ENCODE data around the gene TRIM74. TPM values are rescaled to one million over a fixed set of nuclear protein-coding genes. Genes with fewer than 3 reads are reported as not detected.
"Not testable (repeated sequence)": the region's sequence is repeated elsewhere in the genome, so short reads cannot be mapped to it uniquely, and the experiment has no call there.

TRIM74 gene
- total and polyA plus RNA-seq, 2 of the 8 experiments (the other 6 are each of a cell fraction or from before 2014, with no cell fraction given), result 0.52 TPM; not detected in 1

DNA sequence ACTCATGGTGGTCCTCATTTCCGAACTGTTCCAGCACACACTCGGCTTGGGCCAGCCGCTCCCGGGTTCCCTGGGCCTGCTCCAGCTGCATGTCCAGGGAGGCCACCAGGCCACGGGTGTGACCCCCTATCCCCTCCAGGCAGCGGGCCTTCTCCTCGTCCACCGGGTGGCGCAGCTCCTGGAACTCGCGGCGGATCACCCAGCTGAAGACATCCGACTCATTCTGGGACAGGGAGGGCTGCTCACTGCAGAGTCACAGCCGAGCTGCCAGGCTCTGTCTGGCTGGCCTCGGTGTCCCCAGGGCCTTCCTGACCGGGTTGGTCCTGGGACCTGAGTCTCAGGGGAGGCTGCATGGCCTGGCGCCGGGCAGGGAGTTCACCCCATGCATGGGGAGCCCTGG, 9.2 kb downstream of the TRIM74 start:
- H2BK20ac ChIP-seq (ENCODE audit: low read length); H3K27ac ChIP-seq (ENCODE audit: low read depth, low read length); H2BK120ac ChIP-seq (replicated peaks; ENCODE audit: low read depth, low read length); H4K91ac ChIP-seq (replicated peaks; ENCODE audit: insufficient read length, low read length); H3K4ac ChIP-seq (replicated peaks; ENCODE audit: insufficient read length, low read depth, low read length); H3K4me1 ChIP-seq (replicated peaks in 1 of 4; ENCODE audit: control insufficient read depth in 3 of 4, insufficient read depth in 4 of 4, low read length in 3 of 4); H3K27me3 ChIP-seq (replicated peaks in 1 of 4; ENCODE audit: control insufficient read depth in 3 of 4, extremely low read depth in 1 of 4, insufficient read depth in 3 of 4, low read length in 3 of 4); H2BK15ac ChIP-seq (ENCODE audit: low read length); H3K4me2 ChIP-seq (ENCODE audit: insufficient read depth in 1 of 2, low read depth in 2 of 2, low read length in 2 of 2); H2AK5ac ChIP-seq (ENCODE audit: low read depth, low read length); H3K23me2 ChIP-seq (ENCODE audit: low read depth, low read length); H3K4me3 ChIP-seq (ENCODE audit: extremely low read depth in 1 of 4, insufficient read depth in 2 of 4, low read depth in 3 of 4, low read length in 4 of 4); H3K9me3 ChIP-seq (ENCODE audit: insufficient read depth in 2 of 2, low read depth in 1 of 2, low read length in 1 of 2); FAIRE-seq; H2BK5ac ChIP-seq (ENCODE audit: low read depth, low read length); H3K79me2 ChIP-seq (ENCODE audit: control insufficient read depth in 1 of 2, insufficient read depth in 2 of 2, low read length in 2 of 2); H3K56ac ChIP-seq (replicated peaks; ENCODE audit: insufficient read length, low read depth, low read length); H3K9ac ChIP-seq (replicated peaks in 1 of 4; ENCODE audit: extremely low read depth in 1 of 4, low read depth in 3 of 4, low read length in 3 of 4); H4K5ac ChIP-seq (ENCODE audit: insufficient read length, low read depth, low read length); H2AFZ ChIP-seq (ENCODE audit: low read length); DNase-seq (ENCODE audit: low read depth in 1 of 2, low spot score in 2 of 2); H2BK12ac ChIP-seq (ENCODE audit: low read depth, low read length); H3K36me3 ChIP-seq (ENCODE audit: control insufficient read depth in 2 of 4, insufficient read depth in 4 of 4, low read length in 3 of 4); POLR2A ChIA-PET (ENCODE audit: partially characterized antibody); H3K23ac ChIP-seq (ENCODE audit: insufficient read length); H3K14ac ChIP-seq (ENCODE audit: insufficient read length); H4K8ac ChIP-seq (ENCODE audit: extremely low read depth, insufficient read depth, low read length); H4K20me1 ChIP-seq (replicated peaks in 1 of 2; ENCODE audit: control insufficient read depth in 1 of 2, insufficient read depth in 2 of 2, low read length in 2 of 2); CTCF ChIA-PET (ENCODE audit: partially characterized antibody); H3K79me1 ChIP-seq (ENCODE audit: low read depth, low read length); H3K18ac ChIP-seq (ENCODE audit: extremely low read depth, low read length): not testable (repeated sequence)
- WGBS, 2 experiments (ENCODE audit: extremely low coverage in 1 of 2, insufficient coverage in 1 of 2, insufficient read length in 1 of 2, insufficient replicate concordance in 2 of 2, low coverage in 1 of 2, low lambda C conversion rate in 2 of 2, missing lambda C conversion rate in 1 of 2), result 85% methylated on average over 4 of the region's 18 CpGs; no CpG with 5 or more reads in 1 of the 2 experiments

DNA sequence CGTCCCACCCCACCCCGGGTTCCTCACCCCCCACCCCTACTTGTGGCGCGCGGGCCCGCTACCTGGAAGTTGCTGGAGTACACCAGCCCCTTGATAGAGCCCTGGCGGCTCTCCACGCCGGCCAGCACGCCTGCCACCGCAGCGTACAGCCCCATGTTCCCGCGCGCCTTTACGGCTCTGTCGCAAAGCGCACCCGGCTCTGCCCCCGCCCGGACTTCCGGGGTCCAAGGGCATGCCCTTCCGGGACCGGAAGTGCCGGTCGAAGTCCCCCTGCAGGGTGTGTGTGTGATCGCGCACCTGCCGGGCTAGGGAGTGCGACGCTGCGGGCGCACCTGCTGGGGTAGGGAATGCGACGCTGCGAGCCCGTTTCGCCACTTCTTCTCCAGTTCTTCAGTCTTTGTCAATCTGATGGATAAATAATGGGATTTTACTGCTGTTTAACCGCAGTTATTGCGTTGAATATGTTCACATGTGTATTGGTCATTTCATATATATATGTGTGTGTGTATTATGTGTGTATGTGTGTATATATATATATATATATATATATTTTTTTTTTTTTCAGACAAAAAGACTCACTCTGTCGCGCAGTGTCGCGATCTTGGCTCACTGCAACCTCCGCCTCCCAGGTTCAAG, 14.6 kb downstream of the TRIM74 start:
- H3K4me3 ChIP-seq (ENCODE audit: extremely low read depth in 1 of 4, insufficient read depth in 2 of 4, low read depth in 3 of 4, low read length in 4 of 4); DNase-seq (ENCODE audit: low read depth in 1 of 2, low spot score in 2 of 2); H4K91ac ChIP-seq (replicated peaks; ENCODE audit: insufficient read length, low read length); POLR2A ChIA-PET (ENCODE audit: partially characterized antibody); H2BK12ac ChIP-seq (ENCODE audit: low read depth, low read length); FAIRE-seq; H2AK5ac ChIP-seq (ENCODE audit: low read depth, low read length); H3K23me2 ChIP-seq (ENCODE audit: low read depth, low read length); H3K79me2 ChIP-seq (ENCODE audit: control insufficient read depth in 1 of 2, insufficient read depth in 2 of 2, low read length in 2 of 2); H2AFZ ChIP-seq (ENCODE audit: low read length); H4K5ac ChIP-seq (ENCODE audit: insufficient read length, low read depth, low read length); H3K4ac ChIP-seq (replicated peaks; ENCODE audit: insufficient read length, low read depth, low read length); H2BK120ac ChIP-seq (replicated peaks; ENCODE audit: low read depth, low read length); H3K27ac ChIP-seq (ENCODE audit: low read depth, low read length); H3K56ac ChIP-seq (replicated peaks; ENCODE audit: insufficient read length, low read depth, low read length); H3K14ac ChIP-seq (ENCODE audit: insufficient read length); H3K79me1 ChIP-seq (ENCODE audit: low read depth, low read length); H3K4me1 ChIP-seq (replicated peaks in 1 of 4; ENCODE audit: control insufficient read depth in 3 of 4, insufficient read depth in 4 of 4, low read length in 3 of 4); H3K23ac ChIP-seq (ENCODE audit: insufficient read length); H3K9me3 ChIP-seq (ENCODE audit: insufficient read depth in 2 of 2, low read depth in 1 of 2, low read length in 1 of 2); H4K8ac ChIP-seq (ENCODE audit: extremely low read depth, insufficient read depth, low read length); H2BK20ac ChIP-seq (ENCODE audit: low read length); H2BK15ac ChIP-seq (ENCODE audit: low read length); H4K20me1 ChIP-seq (replicated peaks in 1 of 2; ENCODE audit: control insufficient read depth in 1 of 2, insufficient read depth in 2 of 2, low read length in 2 of 2); H3K36me3 ChIP-seq (ENCODE audit: control insufficient read depth in 2 of 4, insufficient read depth in 4 of 4, low read length in 3 of 4); H2BK5ac ChIP-seq (ENCODE audit: low read depth, low read length); CTCF ChIA-PET (ENCODE audit: partially characterized antibody); H3K27me3 ChIP-seq (replicated peaks in 1 of 4; ENCODE audit: control insufficient read depth in 3 of 4, extremely low read depth in 1 of 4, insufficient read depth in 3 of 4, low read length in 3 of 4); H3K18ac ChIP-seq (ENCODE audit: extremely low read depth, low read length); H3K9ac ChIP-seq (replicated peaks in 1 of 4; ENCODE audit: extremely low read depth in 1 of 4, low read depth in 3 of 4, low read length in 3 of 4); H3K4me2 ChIP-seq (ENCODE audit: insufficient read depth in 1 of 2, low read depth in 2 of 2, low read length in 2 of 2): not testable (repeated sequence)
- WGBS, 2 experiments (ENCODE audit: extremely low coverage in 1 of 2, insufficient coverage in 1 of 2, insufficient read length in 1 of 2, insufficient replicate concordance in 2 of 2, low coverage in 1 of 2, low lambda C conversion rate in 2 of 2, missing lambda C conversion rate in 1 of 2), result 11% methylated on average over 14 of the region's 45 CpGs; no CpG with 5 or more reads in 1 of the 2 experiments
